ENCODE results near the gene AARS2. TPM values are rescaled to one million over a fixed set of nuclear protein-coding genes. Genes with fewer than 3 reads are reported as not detected.

AARS2 gene
- total RNA-seq, 1 experiment from 2014 or later, result 6.1 TPM

GRCh38 chr6:44263354-44264100, 49.6 kb downstream of the AARS2 start:
- H3K4me1 ChIP-seq (ENCODE audit: low read length), result peaks cover 46% of the 10 kb centered on the region
- H3K79me2 ChIP-seq (ENCODE audit: low read length), result peaks cover 32% of the 10 kb centered on the region
- DNase-seq, result no peak
- peak overlapping the region; percentile 75 for H3K4me3 ChIP-seq (ENCODE audit: low read length)
- H3K9me2 ChIP-seq (replicated peaks; ENCODE audit: insufficient read depth, low read length), result no peaks in the 10 kb centered on the region
- H3K9me3 ChIP-seq (ENCODE audit: low read length), result no peaks in the 10 kb centered on the region
- H3K27me3 ChIP-seq (ENCODE audit: low read length), result no peaks in the 10 kb centered on the region
- no peaks in the 10 kb centered on the region for H4K20me1 ChIP-seq (ENCODE audit: insufficient read depth, low read depth, low read length)
- peak overlapping the region; percentile 80 for H3K27ac ChIP-seq (ENCODE audit: low read length)
- peak overlapping the region; percentile 97 for H3K4me2 ChIP-seq (ENCODE audit: low read depth, low read length, poor library complexity, severe bottlenecking)
- H2AFZ ChIP-seq (ENCODE audit: low read length), result no peak overlapping the region
- peak overlapping the region; percentile 79 for H3K9ac ChIP-seq (ENCODE audit: low read length)
- peaks cover 5% of the 10 kb centered on the region; the same call in 1 of the 2 replicates for H3K36me3 ChIP-seq (ENCODE audit: insufficient read depth, low read length)

DNA sequence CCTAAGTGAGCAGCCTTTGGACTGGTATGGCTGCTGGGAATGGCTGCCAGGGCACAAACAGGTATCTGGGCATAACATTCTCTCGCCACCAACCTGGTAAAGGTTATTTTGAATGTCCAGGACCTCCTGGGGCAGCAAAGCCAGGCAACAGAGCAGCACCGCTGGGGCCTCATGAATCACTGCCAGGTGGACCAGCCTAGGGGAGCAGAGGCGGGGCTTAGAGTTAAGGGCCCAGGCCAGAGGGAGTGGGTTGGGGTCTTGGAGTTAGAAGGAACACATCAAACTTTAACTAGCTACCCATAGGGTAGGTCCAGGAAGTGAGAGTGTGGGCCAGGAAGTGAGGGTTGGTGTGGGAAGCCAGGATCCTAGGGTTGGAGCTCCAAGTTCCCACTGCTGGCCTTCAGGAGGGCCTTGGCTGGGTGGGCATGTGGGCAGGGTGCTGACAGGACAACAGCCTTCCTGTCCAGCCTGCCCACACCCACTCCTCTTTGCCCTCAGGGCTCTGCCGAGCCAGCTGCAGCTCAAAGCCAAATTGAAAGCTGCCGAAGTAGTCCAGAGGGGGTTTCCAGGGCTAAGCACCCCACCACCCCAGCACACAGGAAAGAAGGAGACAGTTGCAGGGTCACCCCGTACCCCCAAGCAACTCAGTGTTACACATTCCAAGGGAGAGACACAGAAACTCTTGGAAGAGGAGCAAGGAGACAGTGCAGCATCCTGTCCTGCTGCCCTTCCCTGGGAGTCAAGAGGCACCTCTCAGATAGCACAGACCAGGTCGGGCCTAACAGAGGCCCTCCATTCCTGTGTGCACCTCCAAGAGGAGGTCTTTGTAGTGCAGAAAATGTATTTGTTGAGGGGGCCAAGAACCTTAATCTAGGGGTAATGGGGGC, 50.4 kb downstream of the AARS2 start:
- peaks cover 5% of the 10 kb centered on the region; the same call in 1 of the 2 replicates for H3K36me3 ChIP-seq (ENCODE audit: insufficient read depth, low read length)
- peak overlapping the region; percentile 80 for H3K27ac ChIP-seq (ENCODE audit: low read length)
- no peak overlapping the region for H2AFZ ChIP-seq (ENCODE audit: low read length)
- peaks cover 54% of the 10 kb centered on the region for H3K4me1 ChIP-seq (ENCODE audit: low read length)
- peak overlapping the region; percentile 75 for H3K4me3 ChIP-seq (ENCODE audit: low read length)
- no peaks in the 10 kb centered on the region for H3K9me3 ChIP-seq (ENCODE audit: low read length)
- H3K9ac ChIP-seq (ENCODE audit: low read length), result peak overlapping the region; percentile 79
- DNase-seq, result no peak
- no peaks in the 10 kb centered on the region for H3K27me3 ChIP-seq (ENCODE audit: low read length)
- H3K4me2 ChIP-seq (ENCODE audit: low read depth, low read length, poor library complexity, severe bottlenecking), result peak overlapping the region; percentile 97
- no peaks in the 10 kb centered on the region for H4K20me1 ChIP-seq (ENCODE audit: insufficient read depth, low read depth, low read length)
- peaks cover 32% of the 10 kb centered on the region for H3K79me2 ChIP-seq (ENCODE audit: low read length)
- no peaks in the 10 kb centered on the region for H3K9me2 ChIP-seq (replicated peaks; ENCODE audit: insufficient read depth, low read length)

DNA sequence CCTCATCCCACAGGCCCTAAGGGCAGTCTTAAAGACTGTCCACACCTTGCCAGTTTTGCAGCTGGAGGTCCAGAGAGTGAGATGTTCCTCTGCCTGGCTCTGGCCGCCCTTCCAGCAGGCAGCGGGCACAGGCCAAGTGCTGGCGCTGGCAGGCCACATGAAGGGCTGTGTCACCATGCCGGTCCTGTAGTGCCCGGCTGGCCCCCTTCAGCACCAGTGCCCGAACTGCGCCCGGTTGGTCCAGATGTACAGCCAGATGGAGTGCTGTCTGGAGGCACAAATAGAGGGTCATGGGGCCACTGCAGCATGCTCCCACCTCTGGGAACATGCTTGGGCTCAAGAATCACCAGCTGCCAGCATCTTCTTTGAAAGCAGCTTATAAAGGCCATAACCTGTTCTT, 51.6 kb downstream of the AARS2 start:
- Histone ChIP-seq H4K20me1 (ENCODE audit: insufficient read depth, low read depth, low read length) (peaks cover under 1% of the 10 kb centered on the region; the same call in 1 of the 2 replicates), H3K9ac (ENCODE audit: low read length) (peak overlapping the region; percentile 79; the same call in 1 of the 2 replicates), H3K27ac (ENCODE audit: low read length) (no peak overlapping the region), H3K4me2 (ENCODE audit: low read depth, low read length, poor library complexity, severe bottlenecking) (no peak overlapping the region), H3K9me2 (replicated peaks; ENCODE audit: insufficient read depth, low read length) (no peaks in the 10 kb centered on the region), H2AFZ (ENCODE audit: low read length) (no peak overlapping the region), H3K4me1 (ENCODE audit: low read length) (peaks cover 57% of the 10 kb centered on the region), H3K27me3 (ENCODE audit: low read length) (no peaks in the 10 kb centered on the region), H3K36me3 (ENCODE audit: insufficient read depth, low read length) (peaks cover 5% of the 10 kb centered on the region; the same call in 1 of the 2 replicates), H3K9me3 (ENCODE audit: low read length) (no peaks in the 10 kb centered on the region), H3K79me2 (ENCODE audit: low read length) (peaks cover 38% of the 10 kb centered on the region), H3K4me3 (ENCODE audit: low read length) (no peak overlapping the region)
- DNase-seq, result no peak

DNA sequence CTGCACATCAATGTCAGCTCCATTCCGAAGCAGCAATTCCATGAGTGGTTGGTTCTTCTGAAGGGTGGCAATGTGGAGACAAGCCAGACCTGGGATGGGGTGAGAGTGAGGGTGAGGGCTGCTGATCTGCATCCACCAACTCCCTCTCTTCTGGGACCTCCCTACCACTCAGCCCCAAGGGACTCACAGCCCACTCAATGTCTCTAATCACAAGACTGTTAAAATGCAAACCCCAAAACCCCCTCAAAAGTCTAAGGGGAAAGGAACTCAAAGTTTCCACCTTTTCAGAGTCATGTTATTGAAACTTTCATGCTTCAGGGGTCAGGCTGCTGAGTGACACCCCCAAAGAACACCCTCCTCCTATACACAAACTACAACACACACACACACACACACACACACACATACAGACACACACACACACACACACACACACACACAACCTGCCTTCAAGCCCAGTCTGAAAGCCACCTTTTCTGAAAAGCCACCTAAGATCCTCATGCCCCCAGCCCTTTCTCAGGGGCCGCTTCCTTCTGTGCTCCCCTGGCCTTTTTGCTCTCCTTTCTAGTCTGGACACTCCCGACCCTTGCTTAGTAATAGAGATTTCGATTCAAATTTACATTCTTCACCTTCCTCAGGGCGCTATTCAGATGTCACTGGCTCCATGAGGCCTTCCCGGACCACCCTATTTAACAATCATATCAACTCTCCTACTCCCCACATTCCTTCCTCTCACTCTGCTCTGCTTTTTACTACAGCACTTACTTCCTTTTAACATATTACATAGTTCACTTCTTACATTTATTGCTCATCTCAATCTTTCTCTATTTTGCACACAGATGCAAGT, 52.5 kb downstream of the AARS2 start:
- H3K27ac ChIP-seq (ENCODE audit: low read length), result no peak overlapping the region
- H3K4me1 ChIP-seq (ENCODE audit: low read length), result peaks cover 65% of the 10 kb centered on the region
- H3K9ac ChIP-seq (ENCODE audit: low read length), result 0 out of 2 replicates have a peak overlapping the region, but pooled peaks have one; percentile 15
- no peak overlapping the region for H2AFZ ChIP-seq (ENCODE audit: low read length)
- H3K4me2 ChIP-seq (ENCODE audit: low read depth, low read length, poor library complexity, severe bottlenecking), result no peak overlapping the region
- DNase-seq, result no peak
- H3K27me3 ChIP-seq (ENCODE audit: low read length), result no peaks in the 10 kb centered on the region
- no peak overlapping the region for H3K4me3 ChIP-seq (ENCODE audit: low read length)
- no peaks in the 10 kb centered on the region for H3K9me2 ChIP-seq (replicated peaks; ENCODE audit: insufficient read depth, low read length)
- no peaks in the 10 kb centered on the region for H3K9me3 ChIP-seq (ENCODE audit: low read length)
- H4K20me1 ChIP-seq (ENCODE audit: insufficient read depth, low read depth, low read length), result peaks cover 3% of the 10 kb centered on the region; the same call in 1 of the 2 replicates
- H3K36me3 ChIP-seq (ENCODE audit: insufficient read depth, low read length), result peaks cover 5% of the 10 kb centered on the region; the same call in 1 of the 2 replicates
- H3K79me2 ChIP-seq (ENCODE audit: low read length), result peaks cover 40% of the 10 kb centered on the region

DNA sequence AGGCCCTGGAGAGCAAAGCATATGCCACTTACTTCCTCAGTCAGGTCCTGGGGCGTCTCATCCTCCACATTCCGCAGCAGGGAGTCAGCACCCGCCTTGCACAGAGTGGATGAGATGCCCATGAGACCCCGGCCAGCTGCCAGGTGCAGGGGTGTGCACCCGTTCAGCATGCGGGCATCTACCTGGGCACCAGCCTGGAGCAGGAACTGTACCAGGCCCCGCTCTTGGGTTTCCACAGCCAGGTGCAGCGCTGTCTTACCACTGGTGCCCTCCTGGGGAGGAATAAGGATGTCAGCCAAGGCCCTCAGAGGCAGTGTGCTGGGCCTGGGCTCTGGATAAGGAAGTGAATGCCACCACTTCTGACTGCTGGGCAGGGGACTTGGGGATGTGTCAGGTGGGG, 53.1 kb downstream of the AARS2 start:
- peaks cover 3% of the 10 kb centered on the region; the same call in 1 of the 2 replicates for H4K20me1 ChIP-seq (ENCODE audit: insufficient read depth, low read depth, low read length)

DNA sequence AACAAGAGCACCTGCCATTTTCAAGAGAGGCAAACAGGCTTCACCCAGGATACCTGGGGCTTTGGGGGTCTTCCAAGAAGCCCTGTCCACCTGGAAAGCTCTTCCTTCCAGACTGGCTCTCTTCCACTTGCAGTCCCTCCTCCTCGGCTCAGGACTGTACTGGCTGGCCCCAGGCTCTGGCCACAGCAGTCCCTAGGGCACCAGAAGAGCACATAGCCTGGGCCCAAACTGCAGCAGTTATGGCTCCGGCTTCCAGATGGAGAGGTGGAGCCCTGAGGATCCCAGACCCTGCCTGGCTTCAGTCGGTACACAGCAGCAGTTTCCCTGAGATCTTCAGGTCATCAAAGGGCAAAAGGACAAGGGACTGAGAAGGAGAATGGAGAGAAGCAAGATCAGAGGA, 54.2 kb downstream of the AARS2 start:
- Histone ChIP-seq H3K9ac (ENCODE audit: low read length) (peak overlapping the region; percentile 92), H3K27ac (ENCODE audit: low read length) (peak overlapping the region; percentile 53), H3K27me3 (ENCODE audit: low read length) (no peaks in the 10 kb centered on the region), H2AFZ (ENCODE audit: low read length) (no peak overlapping the region), H3K4me3 (ENCODE audit: low read length) (no peak overlapping the region), H4K20me1 (ENCODE audit: insufficient read depth, low read depth, low read length) (peaks cover 3% of the 10 kb centered on the region), H3K79me2 (ENCODE audit: low read length) (peaks cover 30% of the 10 kb centered on the region), H3K4me2 (ENCODE audit: low read depth, low read length, poor library complexity, severe bottlenecking) (no peak overlapping the region), H3K9me2 (replicated peaks; ENCODE audit: insufficient read depth, low read length) (no peaks in the 10 kb centered on the region), H3K4me1 (ENCODE audit: low read length) (peaks cover 76% of the 10 kb centered on the region), H3K9me3 (ENCODE audit: low read length) (no peaks in the 10 kb centered on the region), H3K36me3 (ENCODE audit: insufficient read depth, low read length) (peaks cover 16% of the 10 kb centered on the region; the same call in 1 of the 2 replicates)
- no peak for DNase-seq

More for the DNA sequence above, 53.1 kb downstream of the AARS2 start:
- Histone ChIP-seq H3K27ac (ENCODE audit: low read length) (no peak overlapping the region), H2AFZ (ENCODE audit: low read length) (no peak overlapping the region), H3K27me3 (ENCODE audit: low read length) (no peaks in the 10 kb centered on the region), H3K9me3 (ENCODE audit: low read length) (no peaks in the 10 kb centered on the region), H3K4me2 (ENCODE audit: low read depth, low read length, poor library complexity, severe bottlenecking) (no peak overlapping the region), H3K79me2 (ENCODE audit: low read length) (peaks cover 40% of the 10 kb centered on the region), H3K36me3 (ENCODE audit: insufficient read depth, low read length) (peaks cover 8% of the 10 kb centered on the region; the same call in 1 of the 2 replicates), H3K4me1 (ENCODE audit: low read length) (peaks cover 72% of the 10 kb centered on the region), H3K9ac (ENCODE audit: low read length) (no peak overlapping the region), H3K9me2 (replicated peaks; ENCODE audit: insufficient read depth, low read length) (no peaks in the 10 kb centered on the region), H3K4me3 (ENCODE audit: low read length) (no peak overlapping the region)
- DNase-seq, result no peak

- peak overlapping the region; percentile 92 for H3K9ac ChIP-seq (ENCODE audit: low read length)
- peaks cover 21% of the 10 kb centered on the region for H3K36me3 ChIP-seq (ENCODE audit: insufficient read depth, low read length)
- peaks cover 74% of the 10 kb centered on the region for H3K4me1 ChIP-seq (ENCODE audit: low read length)
- H2AFZ ChIP-seq (ENCODE audit: low read length), result no peak overlapping the region
- H3K4me3 ChIP-seq (ENCODE audit: low read length), result no peak overlapping the region; the same call in 1 of the 2 replicates
- no peaks in the 10 kb centered on the region for H3K9me2 ChIP-seq (replicated peaks; ENCODE audit: insufficient read depth, low read length)
- H3K4me2 ChIP-seq (ENCODE audit: low read depth, low read length, poor library complexity, severe bottlenecking), result peak overlapping the region; percentile 95
- no peaks in the 10 kb centered on the region for H3K9me3 ChIP-seq (ENCODE audit: low read length)
- peaks cover 25% of the 10 kb centered on the region for H3K79me2 ChIP-seq (ENCODE audit: low read length)
- peaks cover 6% of the 10 kb centered on the region for H4K20me1 ChIP-seq (ENCODE audit: insufficient read depth, low read depth, low read length)
- H3K27ac ChIP-seq (ENCODE audit: low read length), result peak overlapping the region; percentile 53
- no peaks in the 10 kb centered on the region for H3K27me3 ChIP-seq (ENCODE audit: low read length)
- DNase-seq, result peak; percentile 55
Observed at GRCh38 chr6:44258325-44258863, 54.8 kb downstream of the AARS2 start.
